ENCODE data around the gene HOXD9. TPM values are rescaled to one million over a fixed set of nuclear protein-coding genes. Genes with fewer than 3 reads are reported as not detected.
A peak's percentile ranks its signal among the peaks of the same experiment; 100 is the strongest.

HOXD9 gene
- total RNA-seq, 1 experiment from 2014 or later: not detected

DNA sequence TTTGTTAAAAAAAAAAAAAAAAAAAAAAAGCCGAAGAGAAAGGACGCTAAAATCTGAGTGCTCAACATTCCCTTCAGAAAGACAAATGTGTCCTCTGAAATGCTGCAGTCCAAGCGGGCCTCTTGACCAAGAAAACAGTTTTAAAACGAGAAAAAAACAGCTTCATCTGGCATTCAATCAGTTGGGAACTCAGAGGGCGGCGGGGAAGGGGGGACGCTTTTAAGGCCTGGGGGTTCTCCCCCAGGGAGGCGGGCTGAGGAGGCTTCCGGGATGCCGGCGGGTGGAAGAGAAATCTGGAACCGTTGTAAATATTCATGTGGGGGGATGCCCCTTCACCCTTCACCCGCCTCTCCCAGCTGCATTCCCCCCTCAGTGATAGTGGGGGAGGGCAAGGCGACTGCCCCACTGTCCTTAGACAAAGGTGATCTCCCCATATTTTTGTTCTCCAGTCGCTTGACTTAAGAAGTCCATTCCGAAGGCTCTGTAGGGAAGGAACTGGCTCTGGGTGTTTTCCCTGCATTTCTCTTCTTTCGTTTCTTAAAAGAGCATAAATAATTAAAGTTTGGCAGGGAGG lies 18.7 kb upstream of the HOXD9 start:
- no peak for DNase-seq (ENCODE audit: low spot score)
- peaks cover 98% of the 10 kb centered on the region for H3K27me3 Mint-ChIP-seq (ENCODE audit: low read depth)
- peaks cover 49% of the 10 kb centered on the region for H3K4me1 Mint-ChIP-seq
- H3K4me3 Mint-ChIP-seq: peak overlapping the region; percentile 60; the same call in 1 of the 2 replicates
- ChIA-PET POLR2A (interaction anchor here (0.5 kb wide), 1 partner anchor 19 kb away, joined by 3 read pairs; no protein-coding TSS in a partner anchor), CTCF (interaction anchor here (0.7 to 1.6 kb wide), 5 partner anchors 15 to 102 kb away, joined by 3 to 4 read pairs (median 3); partner anchors contain the start of gene LNPK)
- TF ChIP-seq, protein P1, sequence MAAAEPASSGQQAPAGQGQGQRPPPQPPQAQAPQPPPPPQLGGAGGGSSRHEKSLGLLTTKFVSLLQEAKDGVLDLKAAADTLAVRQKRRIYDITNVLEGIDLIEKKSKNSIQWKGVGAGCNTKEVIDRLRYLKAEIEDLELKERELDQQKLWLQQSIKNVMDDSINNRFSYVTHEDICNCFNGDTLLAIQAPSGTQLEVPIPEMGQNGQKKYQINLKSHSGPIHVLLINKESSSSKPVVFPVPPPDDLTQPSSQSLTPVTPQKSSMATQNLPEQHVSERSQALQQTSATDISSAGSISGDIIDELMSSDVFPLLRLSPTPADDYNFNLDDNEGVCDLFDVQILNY (CRISPR knock-in tag; IDR thresholded peaks at IDR 0.05): no peak
- TF ChIP-seq OVOL2 (CRISPR knock-in tag; IDR thresholded peaks at IDR 0.05; ENCODE audit: borderline replicate concordance): no peak
- no peaks in the 10 kb centered on the region for H3K9me3 Mint-ChIP-seq
- H3K27ac Mint-ChIP-seq: no peak overlapping the region
- ATAC-seq: no peak
- H3K36me3 Mint-ChIP-seq: no peaks in the 10 kb centered on the region

DNA sequence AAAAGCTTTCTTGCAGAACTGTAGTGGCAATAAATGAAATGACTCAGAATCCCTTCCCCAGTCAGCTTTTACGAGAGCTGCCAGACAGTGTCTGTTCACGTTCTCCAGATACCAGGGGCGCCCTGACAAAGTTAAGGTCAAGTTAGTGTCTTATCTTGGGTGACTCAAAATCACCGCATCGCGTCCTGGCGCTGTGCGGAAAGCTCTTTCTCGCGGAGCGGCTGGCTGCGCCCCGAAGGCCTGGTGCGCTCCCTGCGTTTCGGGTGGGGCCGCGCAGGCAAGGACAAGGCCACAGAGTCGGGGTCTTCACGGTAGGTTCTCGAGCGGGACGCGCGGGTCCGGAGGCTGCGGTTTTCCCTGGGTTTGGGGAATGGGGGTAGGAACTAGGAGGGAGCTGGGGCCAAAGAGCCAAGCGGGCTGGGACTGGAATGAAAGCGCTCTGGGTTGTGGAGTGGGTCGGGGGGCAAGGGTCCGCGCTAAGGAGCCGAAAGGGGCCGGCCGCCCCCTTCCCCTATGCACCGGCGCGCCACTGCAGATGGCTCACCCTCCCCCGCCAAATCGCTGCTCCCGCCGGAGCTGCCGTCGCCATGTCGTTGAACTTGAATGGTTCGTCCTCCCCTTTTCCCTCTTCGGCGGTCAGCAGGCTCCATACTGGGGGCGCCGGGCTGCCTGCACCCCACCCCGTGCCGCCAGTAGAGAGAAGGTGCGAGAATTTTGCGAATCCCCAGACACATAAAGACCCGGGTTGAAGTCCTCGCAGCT lies 18.0 kb upstream of the HOXD9 start:
- CTCF ChIA-PET: interaction anchor here (0.6 to 1.6 kb wide), 8 partner anchors 14 to 533 kb away, joined by 3 to 4 read pairs (median 3); partner anchors contain the start of gene LNPK
- TF ChIP-seq SP1 (CRISPR knock-in tag; conservative IDR thresholded peaks at IDR 0.05) (no peak), ZNF423 (CRISPR knock-in tag; IDR thresholded peaks at IDR 0.05) (no peak)
- TF ChIP-seq, protein P2, sequence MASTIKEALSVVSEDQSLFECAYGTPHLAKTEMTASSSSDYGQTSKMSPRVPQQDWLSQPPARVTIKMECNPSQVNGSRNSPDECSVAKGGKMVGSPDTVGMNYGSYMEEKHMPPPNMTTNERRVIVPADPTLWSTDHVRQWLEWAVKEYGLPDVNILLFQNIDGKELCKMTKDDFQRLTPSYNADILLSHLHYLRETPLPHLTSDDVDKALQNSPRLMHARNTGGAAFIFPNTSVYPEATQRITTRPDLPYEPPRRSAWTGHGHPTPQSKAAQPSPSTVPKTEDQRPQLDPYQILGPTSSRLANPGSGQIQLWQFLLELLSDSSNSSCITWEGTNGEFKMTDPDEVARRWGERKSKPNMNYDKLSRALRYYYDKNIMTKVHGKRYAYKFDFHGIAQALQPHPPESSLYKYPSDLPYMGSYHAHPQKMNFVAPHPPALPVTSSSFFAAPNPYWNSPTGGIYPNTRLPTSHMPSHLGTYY (CRISPR knock-in tag; IDR thresholded peaks at IDR 0.05): no peak
- TF ChIP-seq, protein P3, sequence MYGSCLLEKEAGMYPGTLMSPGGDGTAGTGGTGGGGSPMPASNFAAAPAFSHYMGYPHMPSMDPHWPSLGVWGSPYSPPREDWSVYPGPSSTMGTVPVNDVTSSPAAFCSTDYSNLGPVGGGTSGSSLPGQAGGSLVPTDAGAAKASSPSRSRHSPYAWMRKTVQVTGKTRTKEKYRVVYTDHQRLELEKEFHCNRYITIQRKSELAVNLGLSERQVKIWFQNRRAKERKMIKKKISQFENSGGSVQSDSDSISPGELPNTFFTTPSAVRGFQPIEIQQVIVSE (CRISPR knock-in tag; IDR thresholded peaks at IDR 0.05; ENCODE audit: borderline replicate concordance): 0 out of 2 replicates have a peak, but pooled peaks have one; percentile 38

DNA sequence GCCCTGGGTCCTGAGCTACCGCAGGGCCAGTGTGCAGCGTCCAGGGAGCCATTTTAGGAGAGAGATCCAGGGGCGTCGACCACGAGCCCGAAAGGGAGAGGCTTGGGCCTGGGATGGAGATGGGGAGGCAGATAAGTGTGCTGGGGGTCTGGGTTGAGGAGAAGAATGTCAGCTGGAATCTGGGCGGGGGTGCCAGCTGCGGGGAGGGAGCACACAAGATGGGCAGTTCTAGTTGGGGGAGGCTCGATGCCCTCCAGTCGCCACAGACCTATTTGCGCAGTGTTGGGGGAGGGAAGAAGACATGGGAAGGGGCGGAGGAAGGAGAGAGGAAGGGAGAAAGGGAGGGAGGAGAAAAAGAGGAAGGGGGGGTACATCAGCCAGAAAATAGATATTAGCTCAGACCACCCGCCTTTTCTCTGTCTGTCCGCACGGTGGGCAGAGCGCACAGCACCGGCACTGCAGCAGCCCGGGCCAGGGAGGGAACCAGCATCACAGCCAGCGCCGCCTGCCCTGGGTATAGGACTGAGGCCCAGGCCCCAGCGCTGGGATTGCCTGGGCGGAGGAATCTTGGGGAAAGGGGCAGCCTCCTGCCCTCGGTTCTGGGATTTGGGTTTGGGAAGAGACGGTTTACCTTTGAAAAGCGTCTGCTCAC lies 17.3 kb upstream of the HOXD9 start:
- ATAC-seq (peak; percentile 25), DNase-seq (ENCODE audit: low spot score) (no peak)

More for the DNA sequence above, 18.0 kb upstream of the HOXD9 start:
- H3K27me3 Mint-ChIP-seq (ENCODE audit: low read depth): peaks cover 98% of the 10 kb centered on the region
- H3K27ac Mint-ChIP-seq: no peak overlapping the region
- no peaks in the 10 kb centered on the region for H3K36me3 Mint-ChIP-seq
- no peak for DNase-seq (ENCODE audit: low spot score)
- H3K9me3 Mint-ChIP-seq: no peaks in the 10 kb centered on the region
- POLR2A ChIA-PET: no interaction called here
- peak overlapping the region; percentile 60 for H3K4me3 Mint-ChIP-seq
- H3K4me1 Mint-ChIP-seq: peaks cover 49% of the 10 kb centered on the region
- 0 out of 2 replicates have a peak, but pooled peaks have one; percentile 3 for ATAC-seq

More for the DNA sequence above, 17.3 kb upstream of the HOXD9 start:
- Mint-ChIP-seq H3K4me1 (peaks cover 46% of the 10 kb centered on the region), H3K4me3 (peak overlapping the region; percentile 60), H3K27ac (no peak overlapping the region), H3K36me3 (no peaks in the 10 kb centered on the region), H3K27me3 (ENCODE audit: low read depth) (peaks cover 98% of the 10 kb centered on the region), H3K9me3 (no peaks in the 10 kb centered on the region)
- ChIA-PET CTCF (interaction anchor here (0.8 to 2.4 kb wide), 6 partner anchors 8 to 66 kb away, joined by 3 to 14 read pairs (median 3); no protein-coding TSS in a partner anchor), POLR2A (no interaction called here)
- TF ChIP-seq FOXK1 (CRISPR knock-in tag; IDR thresholded peaks at IDR 0.05): no peak
- TF ChIP-seq, protein P4, sequence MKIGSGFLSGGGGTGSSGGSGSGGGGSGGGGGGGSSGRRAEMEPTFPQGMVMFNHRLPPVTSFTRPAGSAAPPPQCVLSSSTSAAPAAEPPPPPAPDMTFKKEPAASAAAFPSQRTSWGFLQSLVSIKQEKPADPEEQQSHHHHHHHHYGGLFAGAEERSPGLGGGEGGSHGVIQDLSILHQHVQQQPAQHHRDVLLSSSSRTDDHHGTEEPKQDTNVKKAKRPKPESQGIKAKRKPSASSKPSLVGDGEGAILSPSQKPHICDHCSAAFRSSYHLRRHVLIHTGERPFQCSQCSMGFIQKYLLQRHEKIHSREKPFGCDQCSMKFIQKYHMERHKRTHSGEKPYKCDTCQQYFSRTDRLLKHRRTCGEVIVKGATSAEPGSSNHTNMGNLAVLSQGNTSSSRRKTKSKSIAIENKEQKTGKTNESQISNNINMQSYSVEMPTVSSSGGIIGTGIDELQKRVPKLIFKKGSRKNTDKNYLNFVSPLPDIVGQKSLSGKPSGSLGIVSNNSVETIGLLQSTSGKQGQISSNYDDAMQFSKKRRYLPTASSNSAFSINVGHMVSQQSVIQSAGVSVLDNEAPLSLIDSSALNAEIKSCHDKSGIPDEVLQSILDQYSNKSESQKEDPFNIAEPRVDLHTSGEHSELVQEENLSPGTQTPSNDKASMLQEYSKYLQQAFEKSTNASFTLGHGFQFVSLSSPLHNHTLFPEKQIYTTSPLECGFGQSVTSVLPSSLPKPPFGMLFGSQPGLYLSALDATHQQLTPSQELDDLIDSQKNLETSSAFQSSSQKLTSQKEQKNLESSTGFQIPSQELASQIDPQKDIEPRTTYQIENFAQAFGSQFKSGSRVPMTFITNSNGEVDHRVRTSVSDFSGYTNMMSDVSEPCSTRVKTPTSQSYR (CRISPR knock-in tag; IDR thresholded peaks at IDR 0.05): no peak

All from WTC11 (cell line).